DMS 273 (cell line): ENCODE data around the gene TMC4.
"Not testable (repeated sequence)": the region's sequence is repeated elsewhere in the genome, so short reads cannot be mapped to it uniquely, and the experiment has no call there.

Source experiments
- DNase-seq: peaks from one replicate; lab custom pipeline; 2025; ENCODE audit not compliant: unreplicated experiment; lab: John Stamatoyannopoulos, UW

TMC4 gene

DNA sequence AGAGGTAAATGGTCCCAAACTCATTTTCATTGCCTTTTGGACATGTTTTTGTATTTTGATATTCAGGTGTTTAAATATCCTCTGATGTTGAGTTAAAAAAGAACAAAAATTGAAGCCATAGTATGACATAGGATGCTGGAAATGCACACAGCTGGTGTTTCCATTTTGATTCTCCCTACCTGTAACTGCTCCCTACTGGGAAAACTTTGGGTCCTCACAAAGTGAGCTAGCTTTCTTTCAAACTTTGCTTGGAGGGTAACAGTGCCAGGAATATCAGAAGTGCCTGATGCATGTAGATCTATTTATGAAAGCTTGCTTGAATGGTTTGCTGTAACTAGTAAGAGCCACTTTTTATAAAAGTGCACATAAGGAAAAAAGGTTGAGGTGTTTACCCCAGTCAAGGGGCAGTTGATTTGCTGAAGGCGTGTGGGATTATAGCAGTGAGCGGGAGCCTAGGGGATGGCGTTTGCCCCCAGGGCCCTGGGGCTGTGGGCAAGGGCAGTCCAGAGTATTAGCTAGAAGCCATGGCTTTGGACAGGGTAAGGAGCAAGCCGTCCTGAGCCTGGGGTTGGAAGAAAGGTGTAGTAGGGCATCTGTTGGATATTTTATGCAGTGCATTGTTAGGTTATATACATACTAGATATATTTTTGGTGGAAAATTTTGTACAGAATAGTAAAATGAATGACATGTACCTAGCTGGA, 32.0 kb upstream of the TMC4 start:
- no peak for DNase-seq

DNA sequence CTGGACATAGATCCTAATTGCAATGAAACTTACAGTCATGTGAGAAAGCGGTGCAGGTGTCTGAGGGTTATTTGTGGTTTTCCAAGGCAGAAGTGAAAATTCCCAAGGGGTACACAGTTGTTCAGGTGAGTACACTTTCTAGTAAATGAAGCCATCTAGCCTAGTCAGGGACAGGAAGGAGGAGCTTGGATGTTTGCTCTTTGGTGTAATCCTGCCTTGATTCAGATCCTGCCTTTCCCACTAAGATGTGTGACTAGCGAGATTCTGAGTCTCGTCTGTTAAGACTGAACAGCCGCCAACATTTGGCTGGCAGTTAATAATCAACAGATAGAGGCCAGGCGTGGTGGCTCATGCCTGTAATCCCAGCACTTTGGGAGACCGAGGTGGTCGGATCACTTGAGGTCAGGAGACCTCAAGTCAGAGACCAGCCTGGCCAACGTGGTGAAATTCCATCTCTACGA, 30.2 kb upstream of the TMC4 start:
- DNase-seq = peak; percentile 21

DNA sequence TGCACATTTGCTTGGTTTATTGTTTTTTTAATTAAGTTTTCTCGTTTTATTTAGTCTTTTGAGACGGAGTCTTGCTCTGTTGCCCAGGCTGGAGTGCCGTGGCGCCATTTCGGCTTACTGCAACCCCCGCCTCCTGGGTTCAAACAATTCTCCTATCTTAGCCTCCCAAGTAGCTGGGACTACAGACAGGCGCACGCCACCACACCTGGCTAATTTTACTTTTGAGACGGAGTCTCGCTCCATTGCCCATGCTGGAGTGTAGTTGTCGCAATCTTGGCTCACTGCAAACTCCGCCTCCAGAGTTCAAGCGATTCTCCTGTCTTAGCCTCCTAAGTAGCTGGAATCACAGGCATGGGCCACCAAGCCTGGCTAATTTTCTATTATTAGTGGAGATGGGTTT, 29.0 kb upstream of the TMC4 start:
- DNase-seq = no peak

DNA sequence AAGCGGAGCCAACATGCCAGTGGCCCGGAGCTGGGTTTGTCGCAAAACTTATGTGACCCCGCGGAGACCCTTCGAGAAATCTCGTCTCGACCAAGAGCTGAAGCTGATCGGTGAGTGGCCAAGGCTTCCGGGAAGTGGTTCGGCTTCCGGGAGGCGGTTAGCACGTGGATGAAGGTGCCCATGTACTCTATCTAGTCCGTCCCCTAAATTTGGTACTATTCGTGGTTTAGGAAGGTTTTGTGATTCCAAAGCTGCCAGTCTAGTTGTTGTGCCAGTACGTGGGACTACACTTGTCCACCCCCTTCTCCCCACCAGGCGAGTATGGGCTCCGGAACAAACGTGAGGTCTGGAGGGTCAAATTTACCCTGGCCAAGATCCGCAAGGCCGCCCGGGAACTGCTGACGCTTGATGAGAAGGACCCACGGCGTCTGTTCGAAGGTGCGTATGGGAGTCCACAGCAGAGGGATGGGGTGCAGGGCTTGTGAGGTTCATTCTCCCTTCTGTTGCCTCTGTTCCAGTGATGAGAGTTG, 28.3 kb upstream of the TMC4 start:
- DNase-seq = no peak

DNA sequence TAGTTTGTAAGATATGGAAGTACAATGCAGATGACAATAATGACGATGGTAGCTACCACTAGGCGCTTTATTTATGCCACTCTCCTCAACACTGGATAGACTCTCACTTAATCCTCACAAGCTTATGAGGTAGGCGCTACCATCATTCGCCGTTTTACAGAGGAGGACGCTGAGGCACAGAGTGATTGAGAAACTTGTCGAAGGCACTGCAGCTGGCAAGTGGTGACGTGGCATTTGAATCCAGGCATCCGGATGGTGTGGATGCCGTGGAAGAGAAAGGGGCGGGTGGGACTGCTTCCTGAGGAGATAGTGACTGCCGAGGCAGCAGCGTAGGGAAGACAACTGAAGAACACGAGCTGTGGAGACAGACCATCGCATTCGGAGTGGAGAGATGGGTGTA, 26.4 kb upstream of the TMC4 start:
- DNase-seq = no peak

DNA sequence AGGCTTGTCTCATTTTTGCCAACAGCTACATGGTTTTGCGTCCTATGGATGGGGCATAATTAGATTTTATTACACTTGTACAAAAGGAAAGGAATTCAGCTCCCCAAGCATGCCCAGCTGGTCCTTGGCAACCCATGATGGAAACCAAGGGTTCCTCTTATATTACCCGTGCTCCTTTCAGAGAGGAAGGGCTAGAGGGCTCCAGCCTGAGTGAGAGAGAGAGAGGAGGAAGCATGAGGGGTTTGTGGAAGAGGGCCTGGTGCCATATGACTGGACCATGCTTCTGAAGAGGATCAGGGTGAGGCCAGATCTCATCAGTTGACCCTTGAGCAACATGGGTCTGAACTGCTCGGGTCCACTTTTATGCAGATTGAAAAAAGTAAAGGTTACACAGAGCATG, 24.2 kb upstream of the TMC4 start:
- DNase-seq = no peak

DNA sequence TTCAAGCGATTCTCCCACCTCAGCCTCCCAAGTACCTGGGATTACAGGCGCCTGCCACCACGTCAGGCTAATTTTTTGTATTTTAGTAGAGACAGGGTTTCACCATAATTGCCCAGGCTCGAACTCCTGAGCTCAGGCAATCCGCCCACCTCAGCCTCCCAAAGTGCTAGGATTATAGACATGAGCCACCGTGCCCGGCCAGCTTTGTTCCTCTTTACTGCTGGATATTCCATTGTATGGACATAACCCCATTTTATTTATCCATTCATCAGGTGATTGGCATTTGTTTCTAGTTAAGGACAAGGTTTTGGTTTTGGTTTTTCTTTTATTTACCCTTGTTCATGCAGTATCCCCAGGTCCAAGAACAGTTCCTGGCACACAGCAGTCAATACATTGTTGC, 23.6 kb upstream of the TMC4 start:
- DNase-seq = no peak

DNA sequence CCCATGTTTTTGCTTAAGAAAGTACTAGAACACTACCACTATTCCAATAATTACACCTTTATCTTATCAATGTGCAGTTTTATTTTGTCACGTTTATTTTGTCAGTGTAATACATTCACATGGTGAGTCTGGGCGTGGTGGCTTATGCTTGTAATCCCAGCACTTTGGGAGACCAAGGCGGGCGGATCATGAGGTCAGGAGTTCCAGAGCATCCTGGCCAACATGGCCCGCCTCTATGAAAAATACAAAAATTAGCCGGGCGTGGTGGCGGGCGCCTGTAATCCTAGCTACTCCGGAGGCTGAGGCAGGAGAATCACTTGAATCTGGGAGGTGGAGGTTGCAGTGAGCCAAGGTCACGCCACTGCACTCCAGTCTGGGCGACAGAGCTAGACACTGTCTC, 21.5 kb upstream of the TMC4 start:
- not testable (repeated sequence) for DNase-seq

DNA sequence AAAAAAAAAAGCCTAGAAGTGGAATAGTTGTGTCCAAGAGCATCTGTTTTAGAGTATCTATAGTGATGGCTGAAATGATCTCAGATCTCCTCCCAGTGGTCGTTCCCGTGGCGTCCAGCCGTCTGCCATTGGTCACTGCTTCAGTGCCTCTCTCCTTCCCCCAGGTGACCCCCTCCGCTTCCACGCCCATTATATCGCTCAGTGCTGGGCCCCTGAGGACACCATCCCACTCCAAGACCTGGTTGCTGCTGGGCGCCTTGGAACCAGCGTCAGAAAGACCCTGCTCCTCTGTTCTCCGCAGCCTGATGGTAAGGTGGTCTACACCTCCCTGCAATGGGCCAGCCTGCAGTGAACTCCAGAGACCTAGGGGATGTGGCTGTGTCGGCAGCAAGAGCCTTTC, 20.1 kb upstream of the TMC4 start:
- DNase-seq = no peak

DNA sequence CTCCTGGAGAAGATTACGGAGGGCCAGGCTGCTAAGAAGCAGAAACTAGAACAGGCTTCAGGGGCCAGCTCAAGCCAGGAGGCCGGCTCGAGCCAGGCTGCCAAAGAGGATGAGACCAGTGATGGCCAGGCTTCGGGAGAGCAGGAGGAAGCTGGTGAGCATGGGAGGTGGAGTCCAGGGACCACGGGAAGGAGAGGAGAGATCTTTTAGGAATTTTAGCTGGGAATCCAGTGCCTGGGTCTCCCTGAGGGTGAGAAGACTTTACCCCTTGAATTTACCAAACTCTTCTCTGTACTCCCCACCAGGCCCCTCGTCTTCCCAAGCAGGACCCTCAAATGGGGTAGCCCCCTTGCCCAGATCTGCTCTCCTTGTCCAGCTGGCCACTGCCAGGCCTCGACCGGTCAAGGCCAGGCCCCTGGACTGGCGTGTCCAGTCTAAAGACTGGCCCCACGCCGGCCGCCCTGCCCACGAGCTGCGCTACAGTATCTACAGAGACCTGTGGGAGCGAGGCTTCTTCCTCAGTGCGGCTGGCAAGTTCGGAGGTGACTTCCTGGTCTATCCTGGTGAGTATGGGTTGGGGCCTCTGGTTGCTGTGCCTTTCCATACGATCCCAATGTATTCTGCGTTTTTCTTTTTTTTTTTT, 19.0 kb upstream of the TMC4 start:
- DNase-seq = no peak

DNA sequence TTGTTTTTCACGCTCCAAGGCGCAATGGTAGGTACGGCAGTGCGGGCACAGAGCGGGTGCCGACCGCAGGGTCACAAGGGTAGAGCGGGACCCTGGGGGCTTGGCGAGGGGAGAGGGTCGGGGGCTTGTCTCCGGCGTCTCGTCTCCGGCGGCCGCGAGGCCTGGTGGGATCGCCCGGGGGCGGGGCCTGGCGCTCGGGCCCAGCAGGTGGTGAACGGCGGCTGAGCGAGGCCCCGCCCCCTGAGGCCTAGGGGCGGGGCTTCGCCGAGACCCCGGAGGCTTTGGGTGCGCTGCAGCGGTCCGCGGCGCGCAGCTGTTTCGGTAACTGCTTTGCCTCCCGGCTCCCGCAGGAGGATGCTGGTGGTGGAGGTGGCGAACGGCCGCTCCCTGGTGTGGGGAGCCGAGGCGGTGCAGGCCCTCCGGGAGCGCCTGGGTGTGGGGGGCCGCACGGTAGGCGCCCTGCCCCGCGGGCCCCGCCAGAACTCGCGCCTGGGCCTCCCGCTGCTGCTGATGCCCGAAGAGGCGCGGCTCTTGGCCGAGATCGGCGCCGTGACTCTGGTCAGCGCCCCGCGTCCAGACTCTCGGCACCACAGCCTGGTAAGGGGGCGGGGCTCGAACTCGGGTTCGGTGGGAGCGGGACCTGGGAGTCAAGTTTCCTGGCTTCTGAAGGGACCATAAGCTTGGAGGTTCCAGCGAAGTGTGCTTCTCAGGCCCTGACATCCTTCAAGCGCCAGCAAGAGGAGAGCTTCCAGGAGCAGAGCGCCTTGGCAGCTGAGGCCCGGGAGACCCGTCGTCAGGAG, 18.3 kb upstream of the TMC4 start, which contains the start of gene TSEN34:
TSS of gene TSEN34 (plus strand) at position 298 of the 800 bp plus-strand sequence. CDS start at position 355, 57 bp downstream.
- DNase-seq = peak; percentile 95

DNA sequence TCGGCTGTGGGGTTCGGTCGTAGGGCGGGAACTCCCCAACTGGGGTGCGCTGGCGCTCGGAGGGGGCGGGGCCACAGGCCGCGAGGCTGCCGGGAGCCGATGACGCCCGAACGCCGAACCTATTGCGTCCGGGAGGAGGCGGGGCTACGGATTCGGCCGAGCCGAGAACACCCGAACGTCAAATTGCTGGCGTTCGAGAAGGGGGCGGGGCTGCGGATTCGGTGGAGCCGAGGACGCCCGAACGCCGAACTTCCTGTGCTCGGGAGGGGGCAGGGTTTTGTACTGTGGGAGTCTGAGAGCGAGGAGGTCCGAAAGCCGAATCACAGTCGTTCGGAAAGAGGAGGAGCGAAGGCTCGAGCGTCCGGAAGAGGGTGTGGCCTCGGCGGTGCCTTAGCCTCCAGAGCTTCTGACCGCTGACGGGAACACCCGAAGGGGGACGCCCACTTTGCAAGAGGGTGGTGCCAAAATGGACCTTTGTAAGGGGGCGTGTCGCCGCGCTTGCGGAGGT, 17.6 kb upstream of the TMC4 start:
- DNase-seq = peak; percentile 99

DNA sequence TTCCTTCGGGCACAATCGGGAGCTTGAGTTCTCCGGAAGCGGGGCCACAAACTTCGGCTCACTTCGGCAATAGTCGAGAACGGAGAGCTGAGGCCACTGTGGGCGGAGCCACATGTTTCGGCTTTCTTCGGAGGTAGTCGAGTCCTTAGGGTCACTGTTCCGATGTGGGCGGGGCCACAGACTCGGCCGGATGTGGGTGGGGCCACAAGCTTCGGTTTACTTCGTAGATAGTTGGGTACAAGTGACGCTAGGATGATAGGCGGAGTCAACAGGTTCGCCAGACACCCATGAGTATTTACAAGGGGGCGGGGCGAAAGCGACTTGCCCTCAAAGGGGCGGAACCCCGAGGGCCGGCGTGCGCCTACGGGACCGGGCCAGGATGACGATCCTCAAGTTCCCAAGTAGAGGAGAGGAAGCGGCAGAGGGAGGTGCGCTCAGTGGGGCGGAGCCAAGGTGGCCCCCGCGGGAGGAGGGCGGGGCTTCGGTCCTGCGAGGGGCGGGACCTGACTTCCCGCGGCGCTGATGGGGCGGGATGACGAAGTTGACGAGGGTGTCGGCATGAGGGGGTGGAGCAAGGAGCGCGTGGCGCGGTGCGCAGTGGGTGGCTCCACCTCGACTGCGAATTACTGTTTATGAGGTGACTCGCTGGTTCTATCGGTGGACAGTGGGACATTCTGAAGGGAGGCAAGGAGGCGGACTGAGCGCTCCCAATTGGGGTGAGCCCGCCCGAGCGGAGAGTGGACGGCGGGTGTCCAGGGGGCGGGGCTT, 17.0 kb upstream of the TMC4 start:
- peak; percentile 100 for DNase-seq

DNA sequence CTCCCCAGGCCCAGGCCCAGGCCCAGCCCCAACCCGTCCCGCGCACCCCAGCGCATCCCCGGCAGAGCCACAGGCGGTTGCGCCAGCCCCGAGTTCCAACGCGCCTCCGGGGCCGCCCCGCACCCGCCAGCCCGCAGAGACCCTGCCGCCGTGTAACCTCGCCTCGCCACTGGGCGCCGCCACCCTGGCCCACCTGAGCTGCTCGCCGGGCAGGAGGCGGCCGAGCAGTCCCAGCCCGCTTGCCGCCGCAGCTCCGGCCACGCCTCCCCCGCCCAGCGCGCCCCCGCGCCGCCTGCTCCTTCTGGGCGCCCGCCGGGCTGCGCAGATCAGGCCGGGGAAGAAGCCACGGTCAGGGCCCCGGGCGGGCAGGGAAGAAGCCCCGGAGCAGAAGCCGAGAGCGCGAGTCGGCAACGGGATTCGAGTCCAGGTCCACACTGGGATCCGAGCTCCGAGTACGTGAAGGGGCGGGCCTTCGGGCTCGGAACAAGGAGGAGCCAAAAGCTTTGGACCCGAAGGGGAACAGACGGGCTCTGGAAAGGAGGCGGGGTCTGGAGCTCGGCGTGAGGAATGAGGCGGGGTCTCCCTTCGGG, 16.3 kb upstream of the TMC4 start, which contains the start of gene MBOAT7:
TSS of gene MBOAT7 (minus strand) at position 436 of the 590 bp plus-strand sequence. CDS start 1,072 bp downstream, outside the sequence.
- DNase-seq = no peak

DNA sequence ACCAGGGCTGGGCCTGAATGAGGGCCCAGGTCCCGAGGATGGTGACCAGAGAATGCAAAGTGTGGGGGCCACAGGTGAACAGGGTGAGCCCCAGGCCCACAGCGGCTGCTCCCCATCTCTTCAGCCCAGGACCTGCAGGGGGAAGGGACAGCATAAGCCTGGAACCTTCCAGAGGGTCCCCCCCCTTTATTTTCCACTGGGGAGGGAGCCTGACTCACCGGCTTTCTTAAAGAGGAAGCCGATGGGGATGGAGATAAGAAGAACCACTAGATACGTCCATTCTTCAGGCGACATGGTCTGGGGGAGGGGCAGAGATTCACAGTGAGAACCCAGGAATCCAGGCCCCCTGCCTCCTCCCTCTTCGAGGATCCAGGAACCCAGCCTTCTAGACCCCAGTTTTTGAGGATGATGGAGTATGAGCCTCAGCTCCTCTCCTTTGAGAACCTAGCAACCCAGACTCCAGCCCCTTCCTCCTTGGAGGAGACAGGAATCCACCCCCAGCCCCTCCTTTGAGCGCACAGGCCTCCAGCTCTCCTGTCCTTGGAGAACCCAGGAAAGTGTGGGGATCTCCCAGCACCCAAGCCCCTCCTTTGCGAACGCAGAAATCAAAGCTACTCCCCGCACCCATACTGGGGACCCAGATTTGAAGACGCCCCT, 15.4 kb upstream of the TMC4 start:
- peak; percentile 40 for DNase-seq

DNA sequence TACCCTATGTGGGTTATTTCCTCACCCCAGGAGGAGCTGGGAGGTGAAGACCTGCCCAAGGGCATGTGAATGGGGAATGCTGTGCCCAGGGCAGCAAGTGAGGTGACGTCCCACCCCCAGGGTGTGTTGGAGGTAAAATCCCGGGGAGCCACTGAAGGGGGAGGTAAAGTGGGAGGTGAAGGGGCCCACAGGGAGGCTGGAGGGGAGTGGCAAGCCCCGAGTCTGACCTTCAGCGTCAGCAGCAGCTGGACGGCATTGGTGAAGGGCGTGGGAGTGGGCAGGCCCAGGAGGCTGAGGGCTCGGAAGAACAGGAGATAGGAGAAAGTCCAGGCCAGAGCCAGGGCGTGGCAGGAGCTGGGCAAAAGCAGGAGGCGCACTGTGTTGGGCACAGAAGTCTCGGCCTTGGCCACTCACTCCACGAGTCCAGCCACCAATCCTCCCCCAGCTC, 14.0 kb upstream of the TMC4 start:
- no peak for DNase-seq

DNA sequence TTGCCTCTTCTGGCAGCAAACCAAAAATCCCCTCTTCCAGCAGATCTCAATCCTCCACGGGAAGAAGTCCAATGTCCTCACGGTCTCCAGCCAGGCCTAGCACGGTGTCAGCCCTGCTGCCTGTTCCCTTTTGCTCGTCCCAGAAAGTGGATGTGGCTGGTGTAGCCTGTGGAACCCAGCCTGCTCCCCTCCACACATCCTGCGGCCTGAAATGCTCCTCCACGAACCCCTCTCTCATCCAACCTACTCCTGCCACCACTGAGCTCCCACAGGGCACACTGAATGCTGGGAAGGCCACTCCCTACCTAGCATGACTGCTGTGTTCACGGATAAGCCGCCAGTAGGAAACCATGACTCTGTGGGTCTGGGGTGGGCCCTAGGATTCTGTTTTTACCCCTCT, 13.4 kb upstream of the TMC4 start:
- DNase-seq = no peak

DNA sequence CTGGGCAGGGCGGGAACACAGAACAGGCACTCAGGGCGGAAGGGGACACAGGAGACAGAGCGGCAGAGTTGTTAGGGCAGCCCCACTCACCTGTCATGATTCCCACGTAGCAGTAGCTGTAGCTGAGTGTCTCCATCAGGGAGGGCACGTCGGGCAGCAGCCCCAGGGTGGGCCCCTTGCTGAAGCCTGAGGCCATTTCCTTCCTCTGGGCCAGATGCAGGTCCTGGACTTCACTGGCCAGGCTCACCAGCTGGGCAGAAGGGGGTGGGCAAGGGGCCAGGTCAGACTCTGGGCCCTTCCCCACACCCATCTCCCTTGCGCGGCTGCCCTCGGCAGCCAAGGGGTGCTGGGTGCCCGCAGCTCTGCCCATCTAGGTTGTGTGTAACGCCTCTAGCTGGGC, 10.5 kb upstream of the TMC4 start:
- no peak for DNase-seq

DNA sequence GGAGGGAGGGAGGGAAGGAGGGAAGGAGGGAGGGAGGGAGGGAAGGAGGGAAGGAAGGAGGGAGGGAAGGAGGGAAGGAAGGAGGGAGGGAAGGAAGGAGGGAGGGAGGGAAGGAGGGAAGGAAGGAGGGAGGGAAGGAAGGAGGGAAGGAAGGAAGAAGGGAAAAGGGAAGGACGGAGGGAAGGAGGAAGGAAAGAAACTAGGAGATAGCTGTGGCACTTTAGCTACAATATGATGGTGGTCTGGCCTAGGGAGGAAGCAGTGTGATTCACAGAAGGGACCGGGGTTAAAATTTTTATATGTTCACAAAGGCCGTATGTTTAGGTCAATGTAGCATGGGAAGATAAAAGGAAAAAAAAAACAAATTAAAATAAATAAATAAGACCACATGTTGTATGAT, 8.9 kb upstream of the TMC4 start:
- not testable (repeated sequence) for DNase-seq

DNA sequence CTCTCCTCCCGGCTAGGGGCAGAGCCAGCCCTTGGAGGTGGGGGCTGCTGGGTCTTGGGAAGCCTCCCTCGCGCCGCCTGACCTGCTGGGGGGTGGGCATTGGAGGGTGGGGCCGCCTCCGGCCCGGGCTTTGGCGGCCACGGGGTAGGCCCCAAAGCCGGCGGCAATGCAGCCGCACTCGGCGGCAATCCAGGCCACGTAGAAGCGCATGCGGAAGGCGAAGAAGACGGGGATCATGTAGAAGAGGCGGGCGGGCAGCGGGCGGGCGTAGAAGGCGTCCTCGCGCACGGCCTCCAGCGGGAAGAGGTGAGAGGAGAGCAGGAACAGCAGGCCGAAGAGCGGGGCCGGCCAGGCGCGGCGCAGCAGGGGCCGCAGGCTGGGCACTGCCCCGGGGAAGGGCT, 7.7 kb upstream of the TMC4 start:
- no peak for DNase-seq
